HCT116 (cell line): ENCODE measurements around the gene KRT78. TPM values are rescaled to one million over a fixed set of nuclear protein-coding genes. Genes with fewer than 3 reads are reported as not detected.

Experiments
- ATAC-seq: fragments of 200-7000 bp; cut with Tn5 transposase; 2 replicates; pipeline ENCODE4 v1.9.1; 2020; ENCODE audit warnings: mild to moderate bottlenecking, moderate library complexity
- BruUV-seq: library from RNA; stranded (reverse); fragments of 400-500 nt; replicated peaks from 2 replicates; lab custom pipeline; 2021; lab: Mats Ljungman, UMichigan
- CTCF ChIA-PET: fragments of 300-600 bp; sonication (Branson Sonifier 250); formaldehyde crosslinking; loops from one replicate; lab custom pipeline; 2021; ENCODE audit warnings: antibody characterized with exemption; lab: Charles Lee
- POLR2A ChIA-PET: fragments of 300-600, 350-600 bp; sonication (Branson Sonifier 250); formaldehyde crosslinking; loops from one replicate; lab custom pipeline; 2021; ENCODE audit warnings: antibody characterized with exemption; lab: Charles Lee
- RAD21 ChIA-PET, 2 experiments: fragments of 300-600 bp; sonication (Branson Sonifier 250); formaldehyde crosslinking; loops; one replicate each; lab custom pipeline; 2023; ENCODE audit warnings: low total read pairs in 2 of 2; ENCODE audit not compliant: uncharacterized antibody in 2 of 2, unreplicated experiment in 2 of 2, low non-redundant PET in 1 of 2; lab: Charles Lee
- DNase-seq: peaks from one replicate; pipeline ENCODE4 v3.0.0-alpha.2; 2010; ENCODE audit warnings: low read depth, low spot score
- H2AFZ ChIP-seq: fragments of 200-600 bp; shearing (Covaris generic), sonication (generic); 2 replicates; pipeline ENCODE4 v1.6.1; 2017; ENCODE audit warnings: low read depth, mixed run types, mixed read lengths, antibody characterized with exemption, low read length; ENCODE audit not compliant: poor library complexity, severe bottlenecking
- H3K27ac ChIP-seq: 2 replicates; pipeline ENCODE4 v1.5.1; 2012; ENCODE audit warnings: low read depth, low read length
- H3K27me3 ChIP-seq: fragments of 200-600 bp; sonication (generic); 2 replicates; pipeline ENCODE4 v1.6.1; 2016; ENCODE audit warnings: mixed run types, low read length, mixed read lengths; ENCODE audit not compliant: insufficient read depth
- H3K36me3 ChIP-seq, 2 experiments: fragments of 200-500 bp in 1 of 2; fragments of 200-600 bp in 1 of 2; sonication (Bioruptor generic) in 1 of 2; sonication (generic) in 1 of 2; 2 replicates each; pipeline versions ENCODE4 v1.5.1 to v1.6.1; 2014 to 2016; ENCODE audit warnings: low read length in 2 of 2, inconsistent platforms in 1 of 2, mixed read lengths in 1 of 2, mixed run types in 1 of 2; ENCODE audit not compliant: insufficient read depth in 2 of 2, control insufficient read depth in 1 of 2
- H3K4me1 ChIP-seq, 2 experiments: fragments of 200-600 bp in 1 of 2; sonication (generic) in 1 of 2; 2 replicates each; pipeline versions ENCODE4 v1.5.1 to v1.6.1; 2012 to 2017; ENCODE audit warnings: low read length in 2 of 2, inconsistent platforms in 1 of 2, mild to moderate bottlenecking in 1 of 2, mixed read lengths in 1 of 2, mixed run types in 1 of 2, moderate library complexity in 1 of 2; ENCODE audit not compliant: insufficient read depth in 2 of 2, control insufficient read depth in 1 of 2
- H3K4me2 ChIP-seq: fragments of 200-600 bp; sonication (generic); 2 replicates; pipeline ENCODE4 v1.6.1; 2017; ENCODE audit warnings: mixed run types, low read length, mixed read lengths
- H3K4me3 ChIP-seq, 2 experiments: fragments of 200-600 bp in 1 of 2; sonication (generic) in 1 of 2; replicated peaks in 1 of 2; 2 replicates each; pipeline ENCODE4 v1.5.1; 2011 to 2016; ENCODE audit warnings: low read length in 2 of 2, control low read depth in 1 of 2, low read depth in 1 of 2, mild to moderate bottlenecking in 1 of 2, mixed read lengths in 1 of 2, mixed run types in 1 of 2
- H3K79me2 ChIP-seq: fragments of 200-600 bp; sonication (generic); 2 replicates; pipeline ENCODE4 v1.6.1; 2017; ENCODE audit warnings: mild to moderate bottlenecking, mixed run types, low read length, moderate library complexity, mixed read lengths; ENCODE audit not compliant: insufficient read depth
- H3K9ac ChIP-seq: fragments of 200-600 bp; sonication (generic); 2 replicates; pipeline ENCODE4 v1.6.1; 2016; ENCODE audit warnings: low read length, mixed read lengths
- H3K9me2 ChIP-seq: fragments of 200-600 bp; sonication (generic), shearing (Covaris generic); 2 replicates; pipeline ENCODE4 v1.6.1; 2017; ENCODE audit warnings: mixed run types, mild to moderate bottlenecking, moderate library complexity; ENCODE audit not compliant: insufficient read depth
- H3K9me3 ChIP-seq, 2 experiments: fragments of 200-500 bp in 1 of 2; fragments of 200-600 bp in 1 of 2; sonication (Bioruptor generic) in 1 of 2; sonication (generic) in 1 of 2; 2 replicates each; pipeline ENCODE4 v1.6.1; 2014 to 2017; ENCODE audit warnings: low read length in 2 of 2, mixed read lengths in 2 of 2, inconsistent platforms in 1 of 2, low read depth in 1 of 2, mild to moderate bottlenecking in 1 of 2, mixed run types in 1 of 2, moderate library complexity in 1 of 2; ENCODE audit not compliant: control insufficient read depth in 1 of 2, insufficient read depth in 1 of 2
- H4K20me1 ChIP-seq: fragments of 200-600 bp; sonication (generic), shearing (Covaris generic); 2 replicates; pipeline ENCODE4 v1.6.1; 2017; ENCODE audit warnings: mixed run types, mild to moderate bottlenecking, moderate library complexity; ENCODE audit not compliant: insufficient read depth
- ATF3 ChIP-seq: IDR thresholded peaks from 2 replicates; pipeline ENCODE4 v1.6.1; 2012
- CBX3 ChIP-seq: IDR thresholded peaks from 2 replicates; pipeline ENCODE4 v1.6.1; 2012; ENCODE audit warnings: low read depth
- EZH2 ChIP-seq: fragments of 200-600 bp; sonication (generic); IDR thresholded peaks from 2 replicates; pipeline ENCODE4 v1.6.1; 2017; ENCODE audit warnings: antibody characterized with exemption, mixed run types
- EZH2phosphoT487 ChIP-seq: fragments of 200-600 bp; IDR thresholded peaks from 2 replicates; pipeline ENCODE4 v1.6.1; 2018; ENCODE audit warnings: antibody characterized with exemption, borderline replicate concordance
- FOSL1 ChIP-seq: IDR thresholded peaks from 2 replicates; pipeline ENCODE4 v1.6.1; 2012; ENCODE audit warnings: low read depth
- JUND ChIP-seq: IDR thresholded peaks from 2 replicates; pipeline ENCODE4 v1.6.1; 2012
- POLR2A ChIP-seq: IDR thresholded peaks from 2 replicates; pipeline ENCODE4 v1.7.0; 2011; ENCODE audit warnings: borderline replicate concordance; ENCODE audit not compliant: insufficient read depth, insufficient read length; ENCODE audit errors: extremely low read depth
- POLR2AphosphoS5 ChIP-seq: IDR thresholded peaks from 2 replicates; pipeline ENCODE4 v1.6.1; 2011; ENCODE audit warnings: mild to moderate bottlenecking, low read depth, low read length, moderate library complexity
- REST ChIP-seq: IDR thresholded peaks from 2 replicates; pipeline ENCODE4 v1.6.1; 2012; ENCODE audit warnings: low read depth
- SIN3A ChIP-seq: IDR thresholded peaks from 2 replicates; pipeline ENCODE4 v1.6.1; 2012; ENCODE audit warnings: low read depth
- SP1 ChIP-seq: IDR thresholded peaks from 2 replicates; pipeline ENCODE4 v1.6.1; 2012; ENCODE audit warnings: low read depth
- TCF7L2 ChIP-seq: IDR thresholded peaks from 2 replicates; pipeline ENCODE4 v1.7.0; 2011; ENCODE audit warnings: borderline replicate concordance, inconsistent platforms; ENCODE audit not compliant: insufficient read depth, insufficient read length; ENCODE audit errors: extremely low read depth
- YY1 ChIP-seq: IDR thresholded peaks from 2 replicates; pipeline ENCODE4 v1.6.1; 2011; ENCODE audit warnings: low read length, low read depth, moderate library complexity, mild to moderate bottlenecking; ENCODE audit not compliant: insufficient replicate concordance; ENCODE audit errors: extremely low read depth
- ZFX ChIP-seq: fragments of 450-650 bp; IDR thresholded peaks from 2 replicates; pipeline ENCODE4 v1.6.1; 2017
- ZNF274 ChIP-seq: fragments of 200-500 bp; sonication (Bioruptor generic); IDR thresholded peaks from 2 replicates; pipeline ENCODE4 v1.6.1; 2014; ENCODE audit warnings: mild to moderate bottlenecking, low read depth, low read length, inconsistent platforms
- intact Hi-C: fragments of 100-400 bp; cut with micrococcal nuclease; formaldehyde crosslinking; loops from 2 replicates; pipeline ENCODE4 v1.10.0; 2022
- total RNA-seq: library from RNA; stranded (reverse); gene quantifications from one replicate; pipeline ENCODE4 v1.2.1, GENCODE V29; 2021; ENCODE audit not compliant: unreplicated experiment
- TF ChIP-seq, protein P1 (sequence below): IDR thresholded peaks from 2 replicates; pipeline ENCODE4 v1.6.1; 2012

KRT78 gene
- total RNA-seq, 1 experiment from 2014 or later, result not detected

DNA sequence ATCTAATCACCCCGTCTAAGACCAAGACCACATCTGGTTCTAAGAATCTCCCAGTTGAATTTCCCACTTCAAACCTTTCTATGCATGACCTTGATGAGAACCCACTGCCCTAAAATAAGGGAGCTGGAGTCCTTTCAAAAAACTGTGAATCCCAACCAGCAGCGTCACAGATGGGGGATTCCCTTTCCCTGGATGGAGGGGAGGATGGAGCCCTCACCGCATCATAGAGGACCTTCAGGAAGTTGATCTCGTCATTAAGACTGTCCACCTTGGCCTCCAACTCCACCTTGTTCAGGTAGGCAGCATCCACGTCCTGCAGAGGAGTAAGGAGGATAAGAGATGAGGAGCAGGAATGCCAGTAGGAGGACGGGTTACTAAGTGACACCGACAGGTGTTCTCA is 39.6 kb downstream of the KRT78 start:
- Histone ChIP-seq H3K36me3 (no peaks in the 10 kb centered on the region), H3K27me3 (peaks cover 10% of the 10 kb centered on the region; the same call in 1 of the 2 replicates), H3K4me2 (no peak overlapping the region), H3K4me3 (no peak overlapping the region), H3K4me1 (peaks cover 0 to 6% of the 10 kb centered on the region in 2 experiments; a peak in 2 of 4 replicates), H3K9me3 (no peaks in the 10 kb centered on the region), H3K9ac (no peak overlapping the region), H2AFZ (no peak overlapping the region), H4K20me1 (no peaks in the 10 kb centered on the region), H3K79me2 (no peaks in the 10 kb centered on the region), H3K27ac (no peak overlapping the region), H3K9me2 (no peaks in the 10 kb centered on the region)
- ChIA-PET POLR2A (no interaction called here), CTCF (no interaction called here), RAD21 (no interaction called here)
- no peak for TF ChIP-seq ZNF274
- no peak for TF ChIP-seq REST
- no peak for TF ChIP-seq CBX3
- TF ChIP-seq TCF7L2, result no peak
- TF ChIP-seq EZH2phosphoT487, result no peak
- TF ChIP-seq YY1, result no peak
- TF ChIP-seq SP1, result no peak
- no peak for TF ChIP-seq ATF3
- TF ChIP-seq FOSL1, result no peak
- TF ChIP-seq SIN3A, result no peak
- no peak for TF ChIP-seq EZH2
- TF ChIP-seq ZFX, result no peak
- TF ChIP-seq, protein P1, sequence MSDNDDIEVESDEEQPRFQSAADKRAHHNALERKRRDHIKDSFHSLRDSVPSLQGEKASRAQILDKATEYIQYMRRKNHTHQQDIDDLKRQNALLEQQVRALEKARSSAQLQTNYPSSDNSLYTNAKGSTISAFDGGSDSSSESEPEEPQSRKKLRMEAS, result no peak
- TF ChIP-seq JUND, result no peak
- no peak for TF ChIP-seq POLR2AphosphoS5
- no peak for TF ChIP-seq POLR2A
- no peak for ATAC-seq
- BruUV-seq, result no TSS peak
- DNase-seq, result no peak
- intact Hi-C loops, result no loop called here
